ENCODE data around the gene GSTA5.
"Not testable (repeated sequence)": the region's sequence is repeated elsewhere in the genome, so short reads cannot be mapped to it uniquely, and the experiment has no call there.

Gene GSTA5

DNA sequence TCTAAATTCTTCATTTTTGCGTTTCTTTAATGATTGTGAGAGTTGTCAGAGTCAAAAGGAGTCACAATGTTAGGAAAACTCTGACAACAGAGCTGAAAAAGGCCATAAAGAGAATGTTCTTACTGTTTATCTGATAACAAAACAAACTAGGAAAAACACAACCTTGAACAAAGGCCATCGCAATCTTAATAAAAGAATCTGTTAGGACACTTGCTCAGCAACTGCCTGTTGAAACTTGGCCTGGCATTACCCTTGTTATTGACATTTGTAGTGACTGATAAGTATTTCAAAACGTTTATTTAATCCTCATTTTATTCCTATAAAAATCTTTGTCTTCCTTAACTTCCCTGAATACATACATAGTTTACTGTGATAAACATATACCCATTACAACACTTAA, 52.7 kb downstream of the GSTA5 start:
- DNase-seq = no peak

GRCh38 chr6:52786249-52786956, 54.2 kb downstream of the GSTA5 start:
- no peak for DNase-seq

- not testable (repeated sequence) for DNase-seq
Measured at GRCh38 chr6:52782696-52783274, 57.8 kb downstream of the GSTA5 start.

GRCh38 chr6:52782209-52782608, 58.4 kb downstream of the GSTA5 start:
- not testable (repeated sequence) for DNase-seq
